NCI-H2107 (cell line): ENCODE measurements around the gene UBE2QL1.
A peak's percentile ranks its signal among the peaks of the same experiment; 100 is the strongest.

ENCODE experiments used
- DNase-seq: peaks from one replicate; lab custom pipeline; 2025; lab: John Stamatoyannopoulos, UW

UBE2QL1 gene

GRCh38 chr5:6448622-6449464 lies at the start of gene UBE2QL1:
Gene UBE2QL1 (plus strand): TSS chr5:6448859. CDS start chr5:6448894, 35 bp downstream.
- DNase-seq: peak; percentile 21

GRCh38 chr5:6399980-6400910 lies 48.4 kb upstream of the UBE2QL1 start:
- no peak for DNase-seq

- no peak for DNase-seq
Measured at GRCh38 chr5:6401410-6401809, 47.2 kb upstream of the UBE2QL1 start.

GRCh38 chr5:6402939-6403338 lies 45.7 kb upstream of the UBE2QL1 start:
- DNase-seq: no peak

- DNase-seq: no peak
Measured at GRCh38 chr5:6403416-6403815, 45.2 kb upstream of the UBE2QL1 start.

- no peak for DNase-seq
Measured at GRCh38 chr5:6404129-6404528, 44.5 kb upstream of the UBE2QL1 start.

- DNase-seq: no peak
Measured at GRCh38 chr5:6405591-6405990, 43.1 kb upstream of the UBE2QL1 start.

GRCh38 chr5:6407558-6408259 lies 41.0 kb upstream of the UBE2QL1 start:
- DNase-seq: no peak

- no peak for DNase-seq
Measured at GRCh38 chr5:6408260-6408596, 40.4 kb upstream of the UBE2QL1 start.

GRCh38 chr5:6408627-6409446 lies 39.8 kb upstream of the UBE2QL1 start:
- DNase-seq: no peak

- no peak for DNase-seq
Measured at GRCh38 chr5:6410421-6410820, 38.2 kb upstream of the UBE2QL1 start.

GRCh38 chr5:6411141-6411540 lies 37.5 kb upstream of the UBE2QL1 start:
- no peak for DNase-seq

GRCh38 chr5:6412811-6413210 lies 35.8 kb upstream of the UBE2QL1 start:
- no peak for DNase-seq

GRCh38 chr5:6417657-6418056 lies 31.0 kb upstream of the UBE2QL1 start:
- DNase-seq: no peak

- no peak for DNase-seq
Measured at GRCh38 chr5:6418679-6419276, 29.9 kb upstream of the UBE2QL1 start.

GRCh38 chr5:6419340-6419852 lies 29.3 kb upstream of the UBE2QL1 start:
- DNase-seq: peak; percentile 18

- no peak for DNase-seq
Measured at GRCh38 chr5:6423327-6424109, 25.1 kb upstream of the UBE2QL1 start.

GRCh38 chr5:6424110-6424659 lies 24.5 kb upstream of the UBE2QL1 start:
- DNase-seq: peak; percentile 7

- DNase-seq: no peak
Measured at GRCh38 chr5:6424700-6425099, 24.0 kb upstream of the UBE2QL1 start.

GRCh38 chr5:6427694-6428093 lies 21.0 kb upstream of the UBE2QL1 start:
- no peak for DNase-seq
